Measurements from ENCODE around the gene PSMA1.

GRCh38 chr11:14471127-14471526 lies 49.1 kb downstream of the PSMA1 start:
- TF ChIP-seq CTCF (IDR thresholded peaks at IDR 0.05; ENCODE audit: borderline replicate concordance, extremely low read depth, low read length, poor library complexity, severe bottlenecking), result no peak
- TF ChIP-seq EZH2 (IDR thresholded peaks at IDR 0.05; ENCODE audit: borderline replicate concordance, low read depth, low read length, severe bottlenecking), result no peak
